GM06990 (cell line): ENCODE data around the gene TTC31.

Experiments used
- DNase-seq: peaks from one replicate; pipeline ENCODE4 v3.0.0-alpha.2; 2011; ENCODE audit not compliant: insufficient read length; ENCODE audit errors: extremely low read depth
- H3K27me3 ChIP-seq: replicated peaks from 2 replicates; pipeline ENCODE4 v1.6.0; 2011; ENCODE audit warnings: low read length; ENCODE audit not compliant: control insufficient read depth, insufficient read depth
- H3K36me3 ChIP-seq: 2 replicates; pipeline ENCODE4 v1.5.1; 2011; ENCODE audit warnings: low read length; ENCODE audit not compliant: control insufficient read depth, insufficient read depth
- H3K4me3 ChIP-seq: replicated peaks from 2 replicates; pipeline ENCODE4 v1.5.1; 2011; ENCODE audit warnings: low read depth, mild to moderate bottlenecking, control low read depth, low read length
- CTCF ChIP-seq: IDR thresholded peaks from 2 replicates; pipeline ENCODE4 v1.5.1; 2011; ENCODE audit warnings: low read length, control low read depth, mild to moderate bottlenecking, inconsistent platforms; ENCODE audit not compliant: insufficient read depth, poor library complexity, severe bottlenecking

TTC31 gene

GRCh38 chr2:74444498-74445318 is 38.2 kb upstream of the TTC31 start:
- Histone ChIP-seq H3K36me3 (no peaks in the 10 kb centered on the region), H3K4me3 (no peak overlapping the region), H3K27me3 (no peaks in the 10 kb centered on the region)
- no peak for TF ChIP-seq CTCF
- no peak for DNase-seq

- H3K27me3 ChIP-seq = no peaks in the 10 kb centered on the region
- H3K4me3 ChIP-seq = no peak overlapping the region
- no peak for DNase-seq
- TF ChIP-seq CTCF = no peak
- no peaks in the 10 kb centered on the region for H3K36me3 ChIP-seq
Measured at GRCh38 chr2:74447230-74447999, 35.5 kb upstream of the TTC31 start.

- H3K27me3 ChIP-seq = no peaks in the 10 kb centered on the region
- no peak for DNase-seq
- H3K36me3 ChIP-seq = no peaks in the 10 kb centered on the region
- TF ChIP-seq CTCF = no peak
- no peak overlapping the region for H3K4me3 ChIP-seq
Measured at GRCh38 chr2:74448771-74449170, 34.1 kb upstream of the TTC31 start.

- no peak for DNase-seq
- no peaks in the 10 kb centered on the region for H3K36me3 ChIP-seq
- no peaks in the 10 kb centered on the region for H3K27me3 ChIP-seq
- no peak for TF ChIP-seq CTCF
- H3K4me3 ChIP-seq = no peak overlapping the region
Measured at GRCh38 chr2:74450570-74451190, 32.2 kb upstream of the TTC31 start.

- Histone ChIP-seq H3K4me3 (peak within 1 kb of the TSS; percentile 87), H3K36me3 (no peaks in the 10 kb centered on the region), H3K27me3 (no peaks in the 10 kb centered on the region)
- peak; percentile 95 for DNase-seq
- no peak for TF ChIP-seq CTCF
Measured at GRCh38 chr2:74454654-74455511, 28.0 kb upstream of the TTC31 start, which contains the start of gene INO80B. Gene INO80B, plus strand, starts transcription at chr2:74455087. Its CDS starts 30 bp downstream, at chr2:74455117.
